WTC11 (cell line): Measurements from ENCODE around the gene OR2C3. TPM values are rescaled to one million over a fixed set of nuclear protein-coding genes. Genes with fewer than 3 reads are reported as not detected.

Experiments
- ATAC-seq: fragments of 200-7000 bp; cut with Tn5 transposase; 2 replicates; pipeline ENCODE4 v1.10.0; 2021; ENCODE audit warnings: mild to moderate bottlenecking, moderate library complexity
- CTCF ChIA-PET: fragments of 300-600 bp; sonication (Branson Sonifier 250); formaldehyde crosslinking; loops from one replicate; lab custom pipeline; 2021; ENCODE audit warnings: antibody characterized with exemption; lab: Charles Lee
- POLR2A ChIA-PET: fragments of 350-600 bp; sonication (Branson Sonifier 250); formaldehyde crosslinking; loops from one replicate; lab custom pipeline; 2021; ENCODE audit warnings: antibody characterized with exemption; lab: Charles Lee
- DNase-seq: peaks from one replicate; pipeline ENCODE4 v3.0.0; 2021; ENCODE audit warnings: low spot score
- H3K27ac Mint-ChIP-seq: 2 replicates; pipeline ENCODE4 v1.8.0; 2021; ENCODE audit warnings: mixed read lengths
- H3K27me3 Mint-ChIP-seq: 2 replicates; pipeline ENCODE4 v1.8.0; 2021; ENCODE audit warnings: low read depth, mild to moderate bottlenecking, moderate library complexity, mixed read lengths
- H3K36me3 Mint-ChIP-seq: 2 replicates; pipeline ENCODE4 v1.8.0; 2021; ENCODE audit warnings: mixed read lengths
- H3K4me1 Mint-ChIP-seq: 2 replicates; pipeline ENCODE4 v1.8.0; 2022; ENCODE audit warnings: mixed read lengths
- H3K4me3 Mint-ChIP-seq: 2 replicates; pipeline ENCODE4 v1.8.0; 2021; ENCODE audit warnings: mild to moderate bottlenecking, moderate library complexity, mixed read lengths
- H3K9me3 Mint-ChIP-seq: 2 replicates; pipeline ENCODE4 v1.8.0; 2021; ENCODE audit warnings: mixed read lengths
- AFF4 ChIP-seq: sonication (generic); formaldehyde crosslinking; IDR thresholded peaks from 2 replicates; pipeline ENCODE4 v1.8.1; 2023; ENCODE audit warnings: mild to moderate bottlenecking, missing genetic modification reagents, borderline replicate concordance
- EMX1 ChIP-seq: fragments of 250-450 bp; sonication (Bioruptor Pico); IDR thresholded peaks from 2 replicates; pipeline ENCODE4 v1.8.0; 2021; ENCODE audit warnings: mild to moderate bottlenecking
- HMGXB4 ChIP-seq: sonication (generic); formaldehyde crosslinking; IDR thresholded peaks from 2 replicates; pipeline ENCODE4 v1.8.1; 2023; ENCODE audit warnings: mild to moderate bottlenecking, moderate library complexity, missing genetic modification reagents
- MXD4 ChIP-seq: fragments of 250-450 bp; sonication (Bioruptor Pico); IDR thresholded peaks from 2 replicates; pipeline ENCODE4 v1.8.0; 2021; ENCODE audit warnings: mild to moderate bottlenecking, moderate library complexity, borderline replicate concordance
- PRRX2 ChIP-seq: fragments of 250-450 bp; sonication (Bioruptor Pico); IDR thresholded peaks from 2 replicates; pipeline ENCODE4 v1.8.0; 2021; ENCODE audit warnings: mild to moderate bottlenecking
- RORB ChIP-seq: fragments of 250-450 bp; sonication (Bioruptor Pico); IDR thresholded peaks from 2 replicates; pipeline ENCODE4 v1.9.0; 2021; ENCODE audit warnings: mild to moderate bottlenecking
- STAT6 ChIP-seq: sonication (generic); formaldehyde crosslinking; conservative IDR thresholded peaks from 2 replicates; pipeline ENCODE4 v1.8.1; 2023; ENCODE audit warnings: mild to moderate bottlenecking, low read depth, missing genetic modification reagents, moderate library complexity
- TEAD4 ChIP-seq: sonication (generic); formaldehyde crosslinking; IDR thresholded peaks from 2 replicates; pipeline ENCODE4 v1.8.0; 2022; ENCODE audit warnings: mild to moderate bottlenecking, missing genetic modification reagents
- USF1 ChIP-seq: sonication (generic); formaldehyde crosslinking; IDR thresholded peaks from 2 replicates; pipeline ENCODE4 v1.8.0; 2022; ENCODE audit warnings: mild to moderate bottlenecking, missing genetic modification reagents
- ZNF232 ChIP-seq: sonication (generic); formaldehyde crosslinking; IDR thresholded peaks from 2 replicates; pipeline ENCODE4 v1.8.0; 2022; ENCODE audit warnings: mild to moderate bottlenecking, missing genetic modification reagents
- ZNF425 ChIP-seq: fragments of 250-450 bp; sonication (Bioruptor Pico); conservative IDR thresholded peaks from 2 replicates; pipeline ENCODE4 v1.9.0; 2021; ENCODE audit warnings: mild to moderate bottlenecking
- ZSCAN18 ChIP-seq: fragments of 250-450 bp; sonication (Bioruptor Pico); IDR thresholded peaks from 2 replicates; pipeline ENCODE4 v2.1.2; 2022; ENCODE audit warnings: mild to moderate bottlenecking, moderate library complexity
- total RNA-seq: library from RNA; stranded (reverse); gene quantifications from 3 replicates; pipeline ENCODE4 v1.2.3, GENCODE V29; 2021

Gene OR2C3
- total RNA-seq, 1 experiment from 2014 or later: not detected

- TF ChIP-seq PRRX2 (CRISPR knock-in tag): no peak
- TF ChIP-seq, all 79 proteins: peak for 0
These were observed 6.6 kb upstream of the OR2C3 start (continued) for GRCh38 chr1:247542811-247543210.

GRCh38 chr1:247540581-247540980 lies 4.3 kb upstream of the OR2C3 start:
- CTCF ChIA-PET: interaction anchor here (1.2 to 3.8 kb wide), 2 partner anchors 9 to 12 kb away, joined by 3 to 18 read pairs; no protein-coding TSS in a partner anchor
- no peak for ATAC-seq
- H3K27me3 Mint-ChIP-seq: no peaks in the 10 kb centered on the region

GRCh38 chr1:247539215-247539614 lies 3.0 kb upstream of the OR2C3 start:
- Mint-ChIP-seq H3K4me3 (no peak overlapping the region), H3K27me3 (no peaks in the 10 kb centered on the region), H3K4me1 (peaks cover 3% of the 10 kb centered on the region), H3K36me3 (no peaks in the 10 kb centered on the region), H3K27ac (no peak overlapping the region), H3K9me3 (no peaks in the 10 kb centered on the region)
- ChIA-PET POLR2A (no interaction called here), CTCF (interaction anchor here (0.6 kb wide), 1 partner anchor 9 kb away, joined by 5 read pairs; no protein-coding TSS in a partner anchor)
- ATAC-seq (no peak), DNase-seq (no peak)
- TF ChIP-seq STAT6 (no peak), RORB (no peak), ZNF425 (CRISPR knock-in tag) (no peak), ZSCAN18 (CRISPR knock-in tag) (no peak), HMGXB4 (CRISPR knock-in tag) (no peak)

More at GRCh38 chr1:247540581-247540980, 4.3 kb upstream of the OR2C3 start:
- no peak for DNase-seq
- POLR2A ChIA-PET: no interaction called here
- peaks cover 3% of the 10 kb centered on the region for H3K4me1 Mint-ChIP-seq
- no peak for TF ChIP-seq USF1
- no peak for TF ChIP-seq EMX1 (CRISPR knock-in tag)
- no peak for TF ChIP-seq HMGXB4 (CRISPR knock-in tag)
- TF ChIP-seq MXD4 (CRISPR knock-in tag): no peak
- no peak for TF ChIP-seq AFF4 (CRISPR knock-in tag)
- TF ChIP-seq ZNF232 (CRISPR knock-in tag): no peak
- TF ChIP-seq TEAD4 (CRISPR knock-in tag): no peak
- TF ChIP-seq, all 79 proteins: peak for 0
- no peaks in the 10 kb centered on the region for H3K36me3 Mint-ChIP-seq
- no peak overlapping the region for H3K27ac Mint-ChIP-seq
- H3K4me3 Mint-ChIP-seq: no peak overlapping the region
- no peaks in the 10 kb centered on the region for H3K9me3 Mint-ChIP-seq
